ENCODE measurements around the gene CD70.
A peak's percentile ranks its signal among the peaks of the same experiment; 100 is the strongest.
"Not testable (repeated sequence)": the region's sequence is repeated elsewhere in the genome, so short reads cannot be mapped to it uniquely, and the experiment has no call there.

CD70 gene, protein sequence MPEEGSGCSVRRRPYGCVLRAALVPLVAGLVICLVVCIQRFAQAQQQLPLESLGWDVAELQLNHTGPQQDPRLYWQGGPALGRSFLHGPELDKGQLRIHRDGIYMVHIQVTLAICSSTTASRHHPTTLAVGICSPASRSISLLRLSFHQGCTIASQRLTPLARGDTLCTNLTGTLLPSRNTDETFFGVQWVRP

DNA sequence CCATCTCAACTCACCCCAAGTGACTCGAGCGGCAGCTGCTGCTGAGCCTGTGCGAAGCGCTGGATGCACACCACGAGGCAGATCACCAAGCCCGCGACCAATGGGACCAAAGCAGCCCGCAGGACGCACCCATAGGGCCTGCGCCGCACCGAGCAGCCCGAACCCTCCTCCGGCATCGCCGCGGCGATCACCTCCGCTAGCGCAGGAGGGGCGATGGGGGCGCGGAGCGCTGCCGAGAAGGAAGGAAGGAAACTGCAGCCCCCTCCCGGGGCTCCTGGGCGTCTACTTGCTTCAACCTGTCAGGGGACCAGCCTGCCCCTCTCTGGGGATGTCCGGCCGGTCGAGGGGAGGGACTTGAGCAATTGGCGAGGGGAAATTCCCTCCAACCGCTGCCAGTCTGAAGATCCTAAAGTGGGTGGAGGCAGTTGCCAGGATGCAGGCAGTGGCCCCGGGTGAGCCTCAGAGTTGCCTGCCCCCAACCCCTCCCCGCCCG is at the start of gene CD70:
Gene CD70, minus strand, starts transcription at position 324 of the 493 bp plus-strand sequence. Its CDS starts 148 bp downstream, at position 176.
- peak; percentile 30 to 39 for DNase-seq (ENCODE audit: extremely low read depth in 1 of 2, low read depth in 1 of 2)

DNA sequence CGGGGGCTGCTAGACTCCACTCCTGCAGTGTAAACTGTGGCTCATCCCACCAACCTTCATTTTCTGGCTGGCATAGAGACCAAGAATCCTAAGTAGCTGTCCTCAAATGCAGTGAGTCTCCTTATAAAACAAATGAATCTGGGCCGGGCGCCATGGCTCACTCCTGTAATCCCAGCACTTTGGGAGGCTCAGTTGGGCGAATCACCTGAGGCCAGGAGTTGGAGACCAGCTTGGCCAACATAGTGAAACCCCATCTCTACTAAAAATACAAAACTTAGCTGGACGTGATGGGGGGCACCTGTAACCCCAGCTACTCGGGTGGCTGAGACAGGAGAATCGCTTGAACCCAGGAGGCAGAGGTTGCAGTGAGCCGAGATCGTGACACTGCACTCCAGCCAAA is 49.4 kb upstream of the CD70 start:
- DNase-seq (ENCODE audit: extremely low read depth in 1 of 2, low read depth in 1 of 2), result not testable (repeated sequence)

DNA sequence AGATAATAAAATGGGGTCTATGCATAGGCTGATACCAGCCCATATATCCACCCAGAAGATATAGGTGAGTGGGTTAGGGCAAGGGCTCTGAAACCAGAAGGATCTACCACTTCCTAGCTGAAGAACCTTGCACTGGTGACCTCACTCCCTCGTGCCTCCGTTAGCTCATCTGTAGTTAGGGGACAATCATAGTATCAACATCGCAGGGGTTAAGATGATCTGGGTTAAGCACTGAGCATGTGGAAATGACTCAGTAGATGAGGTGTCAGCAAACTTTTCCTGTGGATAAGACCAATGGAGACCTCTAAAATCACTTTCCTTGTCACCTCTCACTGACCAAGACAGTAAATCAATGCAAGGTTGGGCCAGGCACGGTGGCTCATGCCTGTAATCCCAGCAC is 48.5 kb upstream of the CD70 start:
- DNase-seq (ENCODE audit: extremely low read depth in 1 of 2, low read depth in 1 of 2), result peak in 1 of 2 donors; percentile 49

DNA sequence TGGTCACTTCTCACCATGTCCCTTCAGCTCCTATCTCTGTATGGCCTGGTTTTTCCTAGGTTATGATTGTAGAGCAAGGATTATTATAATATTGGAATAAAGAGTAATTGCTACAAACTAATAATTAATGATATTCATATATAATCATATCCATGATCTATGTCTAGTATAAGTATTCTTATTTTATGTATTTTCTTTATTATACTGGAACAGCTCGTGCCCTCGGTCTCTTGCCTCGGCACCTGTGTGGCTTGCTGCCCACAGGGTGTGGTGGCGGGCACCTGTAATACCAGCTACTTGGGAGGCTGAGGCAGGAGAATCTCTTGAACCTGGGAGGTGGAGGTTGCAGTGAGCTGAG is 42.5 kb upstream of the CD70 start:
- DNase-seq (ENCODE audit: extremely low read depth in 1 of 2, low read depth in 1 of 2), result not testable (repeated sequence)

DNA sequence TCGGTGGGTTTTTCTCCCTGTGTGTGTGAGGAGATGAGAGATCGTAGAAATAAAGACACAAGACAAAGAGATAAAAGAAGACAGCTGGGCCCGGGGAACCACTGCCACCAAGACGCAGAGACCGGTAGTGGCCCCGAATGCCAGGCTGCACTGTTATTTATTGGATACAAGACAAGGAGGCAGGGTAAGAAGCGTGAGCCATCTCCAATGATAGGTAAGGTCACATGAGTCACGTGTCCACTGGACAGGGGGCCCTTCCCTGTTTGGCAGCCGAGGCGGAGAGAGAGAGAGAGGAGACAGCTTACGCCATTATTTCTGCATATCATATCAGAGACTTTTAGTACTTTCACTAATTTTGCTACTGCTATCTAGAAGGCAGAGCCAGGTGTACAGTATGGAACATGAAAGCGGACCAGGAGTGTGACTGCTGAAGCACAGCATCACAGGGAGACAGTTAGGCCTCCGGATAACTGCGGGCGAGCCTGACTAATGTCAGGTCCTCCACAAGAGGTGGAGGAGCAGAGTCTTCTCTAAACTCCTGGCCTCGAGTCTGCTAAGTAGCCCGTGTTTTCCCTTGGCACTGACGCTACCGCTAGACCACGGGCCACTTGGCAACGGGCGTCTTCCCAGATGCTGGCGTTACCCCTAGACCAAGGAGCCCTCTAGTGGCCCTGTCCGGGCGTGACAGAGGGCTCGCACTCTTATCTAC is 42.0 kb upstream of the CD70 start:
- DNase-seq (ENCODE audit: extremely low read depth in 1 of 2, low read depth in 1 of 2), result peak in 1 of 2 donors; percentile 34

DNA sequence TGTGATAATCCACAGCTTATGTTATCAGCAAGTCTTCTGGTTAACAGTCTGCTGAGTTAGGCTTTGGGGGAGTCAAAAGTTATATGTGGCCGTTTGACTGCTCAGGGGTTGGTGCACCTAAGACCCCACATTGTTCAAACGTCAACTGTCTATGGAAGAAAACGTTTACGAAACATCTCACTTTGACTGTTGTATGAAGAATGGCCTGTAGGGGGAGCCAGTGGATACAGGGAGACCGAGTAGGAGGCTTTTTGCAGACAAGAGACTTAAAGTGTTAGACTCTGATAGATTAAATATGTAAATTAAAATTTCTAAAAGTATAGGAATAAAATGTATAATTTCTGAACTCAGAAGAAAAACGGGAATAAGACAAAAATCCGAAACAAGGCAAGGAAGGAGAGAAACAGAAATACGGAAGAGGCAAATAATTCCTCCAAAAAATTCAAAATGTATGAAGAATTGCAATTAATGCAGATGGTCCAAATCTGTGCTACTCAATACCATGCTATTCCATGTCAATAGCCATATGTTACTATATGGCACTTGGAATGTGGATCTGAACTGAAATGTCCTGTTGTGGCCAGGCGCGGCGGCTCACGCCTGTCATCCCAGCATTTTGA is 41.2 kb upstream of the CD70 start:
- DNase-seq (ENCODE audit: extremely low read depth in 1 of 2, low read depth in 1 of 2), result peak in 1 of 2 donors; percentile 72

DNA sequence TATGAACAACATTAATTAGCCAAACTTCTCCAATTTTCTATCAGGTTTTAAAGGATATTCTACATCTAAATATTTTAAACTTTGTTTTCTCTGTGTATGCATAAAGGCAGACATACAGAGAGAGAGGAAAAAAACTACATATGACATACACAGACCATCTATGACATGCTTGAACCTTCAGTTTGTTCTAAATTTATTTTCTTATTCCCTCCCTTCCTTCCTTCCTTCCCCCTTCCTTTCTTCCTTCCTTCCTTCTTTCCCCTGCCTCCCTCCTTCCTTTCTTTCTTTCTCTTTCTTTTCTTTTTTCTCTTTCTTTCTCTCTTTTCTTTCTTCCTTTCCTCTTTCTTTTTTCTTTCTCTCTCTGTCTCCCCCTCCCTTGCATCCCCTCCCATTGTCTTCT is 35.8 kb upstream of the CD70 start:
- no peak for DNase-seq (ENCODE audit: extremely low read depth in 1 of 2, low read depth in 1 of 2)

DNA sequence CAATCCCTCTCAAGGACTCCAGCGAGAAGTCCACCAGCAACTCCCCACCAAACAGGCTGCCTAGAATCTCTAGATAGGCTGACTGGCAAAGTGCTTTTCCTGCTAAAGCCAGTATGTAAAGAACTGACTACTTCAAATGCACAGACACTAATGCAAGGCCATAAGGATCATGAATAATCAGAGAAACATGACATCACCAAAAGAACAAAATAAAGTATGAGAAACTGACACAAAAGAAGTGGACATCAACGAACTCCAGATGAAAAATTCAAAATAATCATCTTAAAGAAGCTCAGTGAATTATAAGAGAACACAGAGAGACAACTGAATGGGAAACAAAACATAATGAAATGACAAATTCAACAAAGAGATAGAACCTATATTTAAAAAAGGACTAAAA is 26.4 kb upstream of the CD70 start:
- no peak for DNase-seq (ENCODE audit: extremely low read depth in 1 of 2, low read depth in 1 of 2)

DNA sequence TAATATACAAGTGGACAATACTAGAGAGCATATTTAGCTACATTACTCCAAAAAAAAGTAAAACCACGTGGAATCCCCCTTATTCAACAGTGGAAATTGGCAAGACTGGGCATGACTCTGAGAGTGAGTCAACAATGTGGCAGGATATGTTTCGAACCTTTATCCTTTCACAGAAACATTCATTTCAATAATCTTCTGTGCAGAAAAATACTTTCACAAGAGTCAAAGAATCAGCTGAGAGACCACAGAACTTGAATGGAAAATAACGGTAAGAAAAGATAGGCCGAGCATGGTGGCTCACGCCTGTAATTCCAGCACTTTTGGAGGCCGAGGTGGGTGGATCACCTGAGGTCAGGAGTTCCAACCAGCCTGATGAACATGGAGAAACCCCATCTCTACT is 25.1 kb upstream of the CD70 start:
- DNase-seq (ENCODE audit: extremely low read depth in 1 of 2, low read depth in 1 of 2), result no peak

DNA sequence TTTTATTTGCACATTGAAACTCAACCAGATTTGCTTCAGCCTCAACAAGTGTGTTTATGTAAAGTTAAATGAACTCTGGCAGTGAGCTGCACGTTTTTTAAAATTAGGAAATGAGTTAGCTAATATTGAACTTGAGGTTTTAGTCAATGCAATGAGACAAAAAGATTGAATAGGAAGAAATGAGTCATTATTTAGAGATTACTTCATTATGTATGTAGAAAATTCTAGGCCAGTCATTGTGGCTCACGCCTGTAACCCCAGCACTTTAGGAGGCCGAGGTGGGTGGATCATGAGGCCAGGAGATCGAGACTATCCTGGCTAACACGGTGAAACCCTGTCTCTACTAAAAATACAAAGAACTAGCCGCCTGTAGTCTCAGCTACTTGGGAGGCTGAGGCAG is 22.8 kb upstream of the CD70 start:
- DNase-seq (ENCODE audit: extremely low read depth in 1 of 2, low read depth in 1 of 2), result no peak

DNA sequence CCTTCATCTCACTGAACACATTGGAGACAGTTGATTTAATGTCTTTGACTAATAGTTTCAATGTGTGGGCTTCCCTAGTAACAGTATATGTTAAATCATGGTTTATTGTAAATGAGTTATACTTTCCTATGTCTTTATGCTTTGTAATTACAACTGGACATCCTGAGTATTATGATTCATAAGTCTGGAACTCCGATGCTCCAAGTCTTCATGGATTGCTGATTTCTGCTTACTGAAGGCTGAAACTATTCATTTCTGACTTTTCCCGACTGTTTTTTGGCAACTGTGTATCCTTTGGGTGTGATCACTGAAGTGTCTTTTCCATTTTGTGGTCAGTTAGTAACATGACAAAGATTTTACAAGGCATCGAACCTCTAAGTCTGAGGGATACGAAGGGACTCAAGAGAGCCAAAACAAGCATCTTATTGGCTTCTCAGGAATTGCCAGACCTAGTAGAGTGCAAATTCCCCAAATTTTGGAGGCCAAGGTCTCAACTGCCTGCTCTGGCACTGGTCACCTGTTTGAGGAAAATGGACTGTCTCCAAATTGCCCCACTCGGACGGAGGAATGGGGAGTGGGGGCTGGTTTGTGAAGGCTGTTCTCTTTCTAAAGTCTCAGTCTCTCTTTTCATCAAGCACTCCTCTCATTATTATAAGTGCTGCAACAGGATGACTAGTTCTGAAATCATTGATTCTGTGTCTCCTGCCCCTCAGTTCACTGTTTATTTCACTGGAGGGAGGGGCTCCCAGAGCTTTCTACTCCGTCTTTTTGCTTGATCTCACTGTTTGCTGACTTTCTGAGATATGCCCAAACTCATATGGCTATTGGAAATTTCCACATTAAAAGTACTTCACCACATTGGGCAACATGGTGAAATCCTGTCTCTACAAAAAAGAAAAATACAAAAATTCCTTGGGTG is 20.2 kb upstream of the CD70 start:
- no peak for DNase-seq (ENCODE audit: extremely low read depth in 1 of 2, low read depth in 1 of 2)

DNA sequence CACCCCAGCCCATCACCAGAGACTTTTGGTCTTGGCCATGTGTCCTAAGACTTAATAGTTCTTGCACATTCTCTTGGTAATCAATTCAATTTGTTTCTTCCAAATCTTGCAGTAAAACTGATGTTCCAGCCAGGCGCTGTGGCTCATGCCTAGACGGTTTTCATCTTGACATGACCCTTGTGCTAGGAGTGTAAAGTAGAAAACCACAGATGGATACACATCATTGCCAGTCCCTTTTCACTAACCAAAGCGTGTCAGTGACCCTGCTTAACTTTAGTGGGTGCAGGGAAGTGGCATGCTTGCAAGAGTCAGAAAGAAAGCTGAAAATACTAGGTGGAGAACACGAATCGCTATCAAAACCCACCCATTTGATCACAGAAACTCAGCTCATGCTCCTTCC is 18.0 kb upstream of the CD70 start:
- DNase-seq (ENCODE audit: extremely low read depth in 1 of 2, low read depth in 1 of 2), result no peak

DNA sequence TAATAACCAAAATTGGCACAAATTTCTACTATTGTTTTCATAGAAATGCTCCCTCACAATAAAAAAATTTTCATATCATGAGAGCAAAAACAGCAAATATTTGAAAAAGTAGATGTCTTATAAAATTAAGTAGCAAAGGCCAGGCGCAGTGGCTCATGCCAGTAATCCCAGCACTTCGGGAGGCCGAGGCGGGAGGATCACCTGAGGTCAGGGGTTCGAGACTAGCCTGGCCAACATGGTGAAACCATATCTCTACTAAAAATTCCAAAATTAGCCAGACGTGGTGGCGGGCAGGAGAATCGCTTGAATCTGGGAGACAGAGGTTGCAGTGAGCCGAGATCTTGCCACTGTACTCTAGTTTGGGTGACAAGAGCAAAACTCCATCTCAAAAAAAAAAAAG is 17.2 kb upstream of the CD70 start:
- not testable (repeated sequence) for DNase-seq (ENCODE audit: extremely low read depth in 1 of 2, low read depth in 1 of 2)

DNA sequence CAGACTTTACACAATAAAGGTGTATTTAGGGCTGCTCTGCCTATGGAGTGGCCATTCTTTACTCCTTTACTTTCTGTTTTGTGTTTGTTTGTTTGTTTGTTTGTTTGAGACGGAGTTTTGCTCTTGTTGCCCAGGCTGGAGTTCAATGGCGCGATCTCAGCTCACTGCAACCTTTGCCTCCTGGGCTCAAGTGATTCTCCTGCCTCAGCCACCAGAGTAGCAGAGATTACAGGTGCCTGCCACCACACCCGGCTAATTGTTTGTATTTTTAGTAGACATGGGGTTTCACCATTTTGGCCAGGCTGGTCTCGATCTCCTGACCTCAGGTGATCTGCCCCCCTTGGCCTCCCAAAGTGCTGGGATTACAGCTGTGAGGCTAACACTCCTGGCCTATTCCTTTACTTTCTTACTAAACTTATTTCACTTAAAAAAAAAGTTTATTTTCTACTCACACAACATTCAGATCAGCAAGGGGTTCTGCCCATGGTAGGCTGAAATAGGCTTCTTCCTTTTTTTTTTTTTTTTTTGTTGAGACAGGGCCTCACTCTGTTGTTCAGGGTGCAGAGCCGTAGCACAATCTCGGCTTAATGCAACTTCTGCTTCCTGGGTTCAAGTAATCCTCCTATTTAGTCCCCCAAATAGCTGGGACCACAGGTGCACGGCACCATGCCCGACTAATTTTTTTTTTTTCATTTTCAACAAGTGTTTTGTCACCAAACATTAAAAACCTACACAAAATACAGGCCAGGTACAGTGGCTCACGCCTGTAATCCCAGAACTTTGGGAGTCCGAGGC is 15.5 kb upstream of the CD70 start:
- DNase-seq (ENCODE audit: extremely low read depth in 1 of 2, low read depth in 1 of 2), result not testable (repeated sequence)

DNA sequence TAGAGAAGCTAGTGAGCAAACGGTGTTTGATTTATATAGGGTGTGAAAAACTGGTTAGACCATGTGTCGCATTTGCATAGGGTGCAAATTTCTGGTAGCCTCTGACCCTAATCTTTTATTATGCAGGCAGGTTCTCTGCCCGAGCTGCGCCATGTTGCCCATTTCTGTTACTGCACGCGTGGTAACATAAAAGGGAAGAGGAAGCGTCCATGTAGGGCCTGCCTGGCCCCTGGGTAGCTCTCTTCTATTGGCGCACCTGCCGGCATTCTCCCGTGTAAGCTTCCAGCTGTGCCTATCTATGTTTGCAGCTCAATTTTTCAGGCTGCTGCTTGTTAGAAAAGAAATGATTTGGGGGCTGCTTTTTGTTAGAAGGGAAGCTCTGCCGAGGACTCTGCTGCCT is 14.0 kb upstream of the CD70 start:
- no peak for DNase-seq (ENCODE audit: extremely low read depth in 1 of 2, low read depth in 1 of 2)

DNA sequence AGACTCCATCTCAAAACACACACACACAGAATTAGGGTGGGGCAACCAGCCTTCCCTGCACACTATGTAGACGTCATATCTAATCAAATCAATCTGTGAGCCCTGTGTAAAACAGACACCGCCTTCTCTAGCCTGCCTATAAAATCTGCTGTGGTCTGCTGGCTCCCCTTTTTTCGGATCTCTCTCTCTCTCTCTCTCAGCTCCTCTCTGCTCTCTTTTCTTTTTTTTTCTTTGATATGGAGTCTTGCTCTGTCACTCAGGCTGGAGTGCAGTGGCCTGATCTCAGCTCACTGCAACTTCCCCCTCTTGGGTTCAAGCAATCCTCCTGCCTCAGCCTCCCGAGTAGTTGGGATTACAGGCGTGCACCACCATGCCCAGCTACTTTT is 11.8 kb upstream of the CD70 start:
- no peak for DNase-seq (ENCODE audit: extremely low read depth in 1 of 2, low read depth in 1 of 2)

DNA sequence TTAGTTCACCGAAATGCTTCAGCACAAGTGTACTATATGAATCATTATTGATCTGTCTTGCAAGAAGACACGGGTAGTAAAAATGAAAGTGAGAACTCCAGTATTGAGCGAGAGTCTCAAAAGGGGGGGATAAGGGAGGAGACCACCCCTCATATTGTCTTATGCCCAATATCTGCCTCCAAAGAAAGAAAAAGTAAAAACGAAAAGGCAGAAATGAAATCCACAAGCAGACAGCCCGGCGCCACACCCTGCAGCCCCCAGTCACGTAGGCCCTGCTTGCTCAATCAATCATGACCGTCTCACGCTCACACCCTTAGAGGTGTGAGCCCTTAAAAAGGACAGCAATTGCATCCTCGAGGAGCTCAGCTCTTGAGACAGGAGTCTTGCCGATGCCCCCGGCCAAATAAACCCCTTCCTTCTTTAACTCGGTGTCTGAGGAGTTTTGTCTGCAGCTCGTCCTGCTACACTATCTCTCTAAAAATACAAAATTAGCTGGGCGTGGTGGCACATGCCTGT is 10.6 kb upstream of the CD70 start:
- not testable (repeated sequence) for DNase-seq (ENCODE audit: extremely low read depth in 1 of 2, low read depth in 1 of 2)

DNA sequence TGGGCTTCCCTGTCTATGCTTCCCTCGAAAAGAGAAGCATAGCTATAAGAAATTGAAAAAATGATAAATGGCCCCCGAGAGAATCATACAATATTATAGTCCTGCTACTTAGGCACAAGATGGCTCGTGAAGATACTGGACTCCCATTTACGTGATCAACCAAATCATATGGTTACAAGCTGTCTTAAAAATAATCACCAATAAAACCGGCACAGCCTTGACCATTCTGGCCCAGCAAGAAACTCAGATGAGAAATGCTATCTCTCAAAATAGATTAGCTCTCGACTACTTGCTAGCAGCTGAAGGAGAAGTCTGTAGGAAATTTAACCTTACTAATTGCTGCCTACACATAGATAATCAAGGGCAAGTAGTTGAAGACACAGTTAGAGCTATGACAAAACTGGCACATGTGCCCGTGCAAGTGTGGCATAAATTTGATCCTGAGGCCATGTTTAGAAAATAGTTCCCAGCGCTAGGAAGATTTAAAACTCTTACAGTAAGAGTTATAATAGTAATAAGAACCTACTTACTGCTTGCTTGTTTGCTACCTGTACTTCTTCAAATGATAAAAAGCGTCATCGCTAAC is 10.1 kb upstream of the CD70 start:
- DNase-seq (ENCODE audit: extremely low read depth in 1 of 2, low read depth in 1 of 2), result not testable (repeated sequence)

DNA sequence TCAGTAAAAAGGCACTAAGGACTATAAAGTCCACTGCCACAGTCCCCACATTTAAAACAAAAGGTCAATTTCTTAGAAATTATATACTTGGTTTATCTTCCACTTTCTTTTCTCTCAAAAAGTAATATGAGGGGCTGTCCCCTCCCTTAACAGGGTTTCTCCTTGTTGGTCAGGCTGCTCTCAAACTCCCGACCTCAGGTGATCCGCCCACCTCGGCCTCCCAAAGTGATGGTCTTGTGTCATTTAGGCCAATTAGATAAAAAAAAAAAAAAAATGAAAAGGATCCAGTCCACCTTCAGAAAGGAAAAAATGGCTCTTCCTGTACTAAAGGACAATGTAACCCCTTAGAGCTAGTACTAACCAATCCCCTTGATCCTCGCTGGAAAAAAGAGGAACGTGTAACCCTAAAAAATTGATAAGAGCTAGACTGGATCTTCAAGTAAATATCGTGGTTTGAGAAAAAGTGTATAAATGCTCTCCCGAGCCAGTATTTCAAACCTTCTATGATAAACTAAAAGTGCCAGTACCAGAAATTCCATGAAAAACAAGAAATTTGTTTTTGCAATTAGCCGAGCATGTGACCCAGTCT is 9.0 kb upstream of the CD70 start:
- DNase-seq (ENCODE audit: extremely low read depth in 1 of 2, low read depth in 1 of 2), result no peak

Measured in stimulated activated CD8-positive, alpha-beta memory T cell treated with anti-CD3 and anti-CD28 coated beads, Interleukin-7, amount 100 ng/mL, for 48 hours (primary cell).